ENCODE results near the gene FLG2.
"Not testable (repeated sequence)": the region's sequence is repeated elsewhere in the genome, so short reads cannot be mapped to it uniquely, and the experiment has no call there.

Gene FLG2

DNA sequence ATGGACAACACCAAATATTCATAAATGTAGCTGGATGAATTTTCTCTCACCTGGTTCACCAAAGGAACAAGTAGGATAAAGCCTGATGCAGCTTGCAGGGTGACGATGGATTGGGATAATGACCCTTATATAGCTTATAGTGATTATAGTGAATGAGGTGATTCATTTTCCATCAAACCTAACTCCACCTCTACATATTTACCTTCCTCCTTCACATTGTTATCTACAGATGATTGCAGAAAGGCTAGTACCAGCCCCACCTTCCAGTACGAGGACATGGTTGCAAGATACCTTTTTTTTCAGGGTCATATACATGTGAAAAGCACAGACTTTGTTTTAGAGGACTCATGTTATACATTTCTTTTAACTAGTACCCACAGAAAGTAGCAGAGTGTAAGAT is at the start of gene FLG2:
TSS of gene FLG2 (minus strand) at position 101 of the 400 bp plus-strand sequence. CDS start 1,122 bp downstream, outside the sequence.
- no peak for DNase-seq

- DNase-seq, result no peak
These were observed 48.9 kb upstream of the FLG2 start for GRCh38 chr1:152408664-152409063.

GRCh38 chr1:152398812-152399698 is 39.2 kb upstream of the FLG2 start:
- DNase-seq, result no peak

GRCh38 chr1:152397474-152397873 is 37.7 kb upstream of the FLG2 start:
- no peak for DNase-seq

DNA sequence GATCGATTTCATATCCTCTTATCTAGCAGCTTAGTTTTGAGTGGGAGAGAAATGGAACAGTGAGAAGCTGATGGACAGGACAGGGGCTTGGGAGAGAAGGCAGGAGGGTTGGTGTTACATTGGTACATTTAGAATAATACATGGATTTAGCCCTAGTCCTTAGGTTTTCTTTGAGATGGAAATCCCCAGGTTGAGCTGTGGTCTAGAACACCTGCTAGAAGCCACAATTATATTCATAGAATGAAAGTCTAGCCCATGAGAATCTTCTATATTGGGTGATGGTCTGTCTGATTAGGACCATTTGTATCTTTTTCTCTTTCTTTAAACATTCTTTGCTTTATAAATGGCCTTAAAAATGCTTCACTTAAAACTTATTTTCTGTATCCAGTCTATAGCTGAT is 34.3 kb upstream of the FLG2 start:
- DNase-seq, result no peak

GRCh38 chr1:152392909-152393308 is 33.1 kb upstream of the FLG2 start:
- DNase-seq, result no peak

GRCh38 chr1:152388889-152389288 is 29.1 kb upstream of the FLG2 start:
- DNase-seq, result no peak

DNA sequence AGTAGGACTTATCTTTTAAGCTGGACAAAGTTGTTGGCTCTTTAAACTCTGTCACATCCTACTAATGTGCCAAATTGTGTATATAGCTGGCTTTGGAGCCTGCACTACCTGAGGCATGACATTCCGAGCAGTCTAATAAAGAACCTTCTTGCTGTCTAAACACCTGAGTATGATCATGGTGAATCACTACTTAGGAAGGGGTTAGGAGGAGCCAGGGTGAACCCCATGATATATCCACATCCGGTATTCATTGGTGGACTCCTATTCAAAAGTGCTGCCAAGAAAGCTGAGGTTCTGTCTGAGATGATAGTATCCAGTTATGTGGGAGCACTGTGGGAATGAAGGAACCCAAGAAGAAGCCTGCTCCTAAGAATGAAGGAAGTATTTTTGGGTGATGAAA is 27.1 kb upstream of the FLG2 start:
- no peak for DNase-seq

- no peak for DNase-seq
These were observed 21.1 kb upstream of the FLG2 start for GRCh38 chr1:152380932-152381331.

GRCh38 chr1:152374451-152374850 is 14.6 kb upstream of the FLG2 start:
- DNase-seq, result no peak

DNA sequence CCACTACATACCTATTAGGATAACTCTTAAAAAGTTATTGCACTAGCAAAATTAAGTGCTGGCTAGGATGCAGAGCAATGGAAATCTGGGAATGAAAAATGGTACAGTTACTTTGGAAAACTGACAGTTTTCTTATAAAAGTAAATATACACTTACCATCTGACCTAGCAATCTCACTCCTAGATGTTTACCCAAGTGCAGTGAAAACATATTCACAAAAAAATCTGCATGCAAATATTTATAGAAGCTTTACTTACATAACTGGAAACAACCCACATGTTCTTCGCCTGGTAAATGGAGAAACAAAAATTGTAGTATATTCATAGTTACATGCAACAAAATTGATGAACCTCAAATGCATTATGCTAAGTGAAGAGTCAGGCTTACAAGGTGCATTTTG is 12.9 kb upstream of the FLG2 start:
- no peak for DNase-seq

DNA sequence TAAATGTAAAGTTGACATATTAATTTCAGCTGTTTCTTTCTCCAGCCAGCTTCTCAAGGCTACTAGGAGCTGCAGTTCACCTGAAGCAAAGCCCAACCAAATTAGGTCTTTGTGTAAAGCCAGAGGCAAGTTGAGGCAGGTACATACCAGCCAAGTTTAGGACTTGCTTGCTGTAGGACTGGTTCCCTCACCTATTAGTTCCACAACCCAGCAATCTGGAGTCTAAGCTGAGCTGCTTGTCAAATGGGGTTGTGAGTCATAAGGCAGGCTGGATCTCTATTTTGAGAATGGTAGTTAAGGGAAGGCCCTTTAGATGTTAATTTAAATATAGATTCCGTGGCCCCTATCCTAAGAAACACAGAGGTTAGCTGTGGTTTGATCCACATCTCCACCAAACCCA is 7.6 kb upstream of the FLG2 start:
- no peak for DNase-seq

DNA sequence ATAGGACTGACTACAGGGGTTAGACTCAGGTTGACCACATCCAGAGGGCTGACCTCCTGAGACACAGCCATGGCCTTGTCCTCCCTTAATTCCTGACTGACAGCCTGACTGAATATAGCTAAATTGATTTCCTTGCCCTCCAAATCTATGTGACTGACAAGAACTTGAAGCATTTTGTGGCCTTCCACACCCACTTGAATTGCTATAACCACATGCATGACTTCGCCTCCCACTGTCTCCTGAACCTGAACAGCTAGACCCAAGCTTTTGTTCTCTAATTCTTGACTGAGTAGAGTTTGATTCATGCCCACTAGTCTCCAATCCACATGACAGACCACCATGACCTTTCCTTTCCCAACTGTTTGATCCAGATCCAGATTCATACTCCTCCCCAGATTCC is 3.1 kb downstream of the FLG2 start:
- no peak for DNase-seq

DNA sequence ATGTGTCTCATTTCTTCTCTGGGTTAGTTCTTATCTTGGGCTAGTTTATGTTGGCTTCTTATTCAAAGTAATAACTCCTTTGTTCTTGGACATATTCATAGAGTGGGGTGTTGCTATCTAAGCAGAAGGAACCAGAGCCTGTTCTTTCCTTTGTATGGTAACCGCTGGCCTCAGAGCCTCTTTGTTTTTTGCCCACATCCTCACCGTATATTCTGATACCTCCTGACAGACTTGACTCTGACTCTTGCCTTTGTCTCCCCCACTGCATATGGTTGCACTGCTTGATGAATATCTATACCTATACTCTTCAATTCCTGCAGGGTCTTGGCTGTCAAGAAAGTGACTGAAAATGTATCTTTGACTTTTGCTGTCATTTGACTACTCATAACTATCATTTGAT is 10.2 kb downstream of the FLG2 start:
- no peak for DNase-seq

DNA sequence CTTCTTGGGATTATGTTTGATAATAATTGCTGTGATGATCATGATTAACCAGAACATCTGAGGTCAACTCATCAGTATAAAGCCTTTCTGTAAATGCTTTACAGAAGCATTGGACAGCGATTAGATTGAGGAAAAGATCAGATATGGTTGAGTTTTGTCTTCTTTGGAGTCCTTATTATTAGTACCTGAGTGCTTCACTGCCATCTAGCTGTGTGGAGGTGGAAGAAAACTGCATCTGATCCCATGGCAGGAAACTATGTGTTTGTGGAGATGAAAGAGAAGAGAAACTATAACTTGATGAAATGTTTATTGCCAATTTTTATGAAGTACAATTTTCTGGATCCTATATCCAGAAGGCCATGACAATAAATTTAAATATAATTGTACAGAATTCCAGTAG is 11.4 kb downstream of the FLG2 start:
- no peak for DNase-seq

DNA sequence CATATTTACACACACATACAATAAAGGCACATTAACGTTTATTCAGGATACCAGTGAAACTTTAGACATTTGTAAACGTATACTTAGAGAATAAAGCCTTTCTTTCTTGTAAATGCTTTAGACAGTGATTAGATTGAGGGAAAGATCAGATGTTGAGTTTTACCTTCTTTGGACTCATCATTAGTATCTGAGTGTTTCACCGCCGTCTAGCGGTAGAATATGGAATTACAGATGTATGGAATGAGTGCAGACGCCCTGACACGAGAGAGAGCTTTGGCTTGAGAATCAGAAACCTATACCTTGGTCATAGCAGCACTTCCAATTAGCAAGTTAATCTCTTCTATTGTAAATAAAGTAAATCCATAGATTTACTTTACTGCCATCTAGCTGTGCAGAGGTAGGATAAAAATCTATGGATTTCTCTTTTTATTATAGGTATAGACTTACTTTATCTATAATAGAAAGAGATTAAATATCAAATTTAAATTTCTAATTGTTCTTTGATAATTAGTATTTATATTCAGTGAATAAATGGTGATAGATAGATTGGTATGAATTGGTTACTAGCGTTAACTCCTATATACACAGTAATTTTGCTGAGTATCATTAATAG is 12.6 kb downstream of the FLG2 start:
- DNase-seq, result peak in 1 of 2 experiments; percentile 30

DNA sequence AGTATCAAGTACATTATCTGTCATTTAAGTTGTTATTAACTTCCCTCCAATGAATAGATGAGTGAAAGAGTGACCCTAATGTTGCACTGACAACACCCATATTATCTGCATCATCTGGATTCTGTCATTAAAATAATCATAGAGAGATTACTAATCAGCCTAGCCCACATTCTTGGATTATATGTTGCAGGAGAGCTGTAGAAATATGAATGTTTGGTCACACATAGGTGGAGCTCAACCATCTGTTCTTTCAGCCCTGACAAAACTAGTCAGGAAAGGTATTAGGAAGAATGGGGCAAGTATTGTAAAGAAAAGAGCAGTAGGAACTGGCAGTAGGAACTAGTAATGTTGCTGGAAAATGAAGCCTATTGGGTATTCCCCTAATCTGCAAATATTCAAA is 15.4 kb downstream of the FLG2 start:
- DNase-seq, result no peak

DNA sequence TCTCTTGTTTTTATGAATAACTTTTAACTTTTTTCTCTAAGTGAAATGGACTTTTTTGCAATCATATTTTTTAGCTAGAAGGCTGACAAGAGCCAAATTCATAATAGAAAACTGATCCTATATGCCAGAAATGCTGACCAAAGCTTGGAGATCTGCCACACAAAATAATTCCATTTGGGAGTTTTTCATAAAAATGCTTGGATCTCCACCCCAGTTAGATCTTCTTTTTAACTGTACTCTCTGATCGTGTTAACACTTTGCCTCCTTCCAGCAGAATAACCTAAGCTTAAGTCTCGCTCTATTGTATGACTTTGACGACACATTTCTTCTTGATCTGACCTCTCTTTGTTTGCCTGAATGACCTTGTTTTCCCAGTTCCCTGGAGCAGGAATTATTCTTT is 16.8 kb downstream of the FLG2 start:
- DNase-seq, result no peak

- no peak for DNase-seq
These were observed 24.4 kb downstream of the FLG2 start for GRCh38 chr1:152335399-152335798.

DNA sequence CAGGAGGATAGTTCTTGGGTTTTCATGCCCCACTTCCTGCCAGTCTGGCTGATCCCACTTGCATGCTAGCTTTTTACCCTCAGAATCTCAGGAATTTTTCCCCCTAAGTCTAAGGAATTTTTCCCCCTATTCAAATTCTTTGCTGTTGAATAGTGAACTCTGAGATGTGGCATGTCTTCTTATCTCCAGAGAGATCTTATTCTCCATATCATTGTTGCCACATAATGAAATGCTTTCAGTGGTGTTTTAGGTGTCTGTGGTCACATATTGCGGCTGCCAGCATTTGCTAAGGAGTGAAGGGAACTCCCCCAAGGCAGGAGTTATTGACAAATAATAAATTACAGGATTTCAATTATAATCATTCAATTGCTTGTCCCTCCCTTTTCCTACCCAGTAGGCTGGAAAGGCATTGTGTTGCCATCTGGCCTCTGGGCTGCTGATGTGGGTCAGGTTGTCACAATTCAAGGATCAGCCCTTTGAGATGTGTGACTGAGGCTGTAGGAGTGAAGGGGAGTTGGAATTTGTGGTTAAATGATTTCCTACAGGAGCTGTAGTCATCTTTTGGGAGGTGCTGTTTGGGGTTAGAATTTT is 30.9 kb downstream of the FLG2 start:
- no peak for DNase-seq

GRCh38 chr1:152325111-152325510 is 34.7 kb downstream of the FLG2 start, which contains the start of gene FLG:
Gene FLG, minus strand, starts transcription at chr1:152325239. Its CDS starts 9,783 bp downstream, at chr1:152315456.
- DNase-seq, result no peak

DNA sequence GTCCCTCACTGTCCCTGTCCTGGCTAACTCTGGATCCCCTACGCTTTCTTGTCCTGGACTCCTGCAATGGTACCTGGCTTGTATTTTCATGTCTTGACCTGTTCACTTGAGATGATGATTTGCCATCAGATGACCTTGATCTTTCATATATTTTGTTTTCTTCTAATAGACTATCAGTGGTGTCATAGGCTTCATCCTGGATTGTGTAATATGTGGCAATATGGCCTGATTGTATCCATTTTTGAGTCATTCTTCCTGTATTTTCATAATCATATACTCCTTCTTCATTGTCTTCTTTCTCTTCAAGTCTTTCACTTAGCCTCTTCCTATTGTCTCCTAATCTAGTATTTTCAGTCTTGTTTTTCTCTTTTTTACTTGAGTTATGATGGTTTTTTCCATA is 45.8 kb downstream of the FLG2 start:
- DNase-seq, result no peak

- no peak for DNase-seq
These were observed 46.4 kb downstream of the FLG2 start for GRCh38 chr1:152313319-152313801.

DNA sequence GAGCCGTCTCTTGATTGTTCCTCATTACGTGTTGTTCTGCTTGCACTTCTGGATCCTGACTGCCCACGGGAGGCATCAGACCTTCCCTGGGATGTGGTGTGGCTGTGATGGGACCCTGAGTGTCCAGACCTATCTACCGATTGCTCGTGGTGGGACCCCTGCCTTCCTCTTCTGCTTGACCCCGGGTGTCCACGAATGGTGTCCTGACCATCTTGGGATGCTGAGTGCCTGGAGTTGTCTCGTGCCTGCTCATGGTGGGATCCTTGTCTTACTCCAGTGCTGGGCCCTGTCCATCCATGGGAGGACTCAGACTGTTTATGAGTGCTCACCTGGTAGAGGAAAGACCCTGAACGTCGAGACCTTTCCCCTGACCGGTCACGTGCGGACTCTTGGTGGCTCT is 47.6 kb downstream of the FLG2 start:
- not testable (repeated sequence) for DNase-seq
